Spleen (tissue), 7 donors: ENCODE measurements around the gene ALKBH8.

Experiments
- POLR2A ChIP-seq, 3 donors: fragments of 450-650 bp; IDR thresholded peaks; one replicate each; pipeline ENCODE4 v1.5.1; 2017; ENCODE audit warnings: antibody characterized with exemption in 3 of 3, mild to moderate bottlenecking in 1 of 3
- TF ChIP-seq, protein P1 (sequence below), 11 experiments: fragments of 200-600 bp in 7 of 11; fragments of 450-650 bp in 4 of 11; sonication (generic) in 4 of 11; IDR thresholded peaks in 8 of 11; conservative IDR thresholded peaks in 3 of 11; 1 replicate in 7 of 11; 2 replicates in 4 of 11; pipeline versions ENCODE4 v1.4.0 to v1.8.0; 2016 to 2021; ENCODE audit warnings: antibody characterized with exemption in 11 of 11, inconsistent platforms in 4 of 11, mild to moderate bottlenecking in 1 of 11
- donor health status: DM: no; HTN: no; CAD: no; lungs with moderate emphysema.
- donor health status: DM: no; HTN: no; CAD: no.
- donor health status: DM: no; HTN: no; CAD: no.

- TF ChIP-seq, protein P1, sequence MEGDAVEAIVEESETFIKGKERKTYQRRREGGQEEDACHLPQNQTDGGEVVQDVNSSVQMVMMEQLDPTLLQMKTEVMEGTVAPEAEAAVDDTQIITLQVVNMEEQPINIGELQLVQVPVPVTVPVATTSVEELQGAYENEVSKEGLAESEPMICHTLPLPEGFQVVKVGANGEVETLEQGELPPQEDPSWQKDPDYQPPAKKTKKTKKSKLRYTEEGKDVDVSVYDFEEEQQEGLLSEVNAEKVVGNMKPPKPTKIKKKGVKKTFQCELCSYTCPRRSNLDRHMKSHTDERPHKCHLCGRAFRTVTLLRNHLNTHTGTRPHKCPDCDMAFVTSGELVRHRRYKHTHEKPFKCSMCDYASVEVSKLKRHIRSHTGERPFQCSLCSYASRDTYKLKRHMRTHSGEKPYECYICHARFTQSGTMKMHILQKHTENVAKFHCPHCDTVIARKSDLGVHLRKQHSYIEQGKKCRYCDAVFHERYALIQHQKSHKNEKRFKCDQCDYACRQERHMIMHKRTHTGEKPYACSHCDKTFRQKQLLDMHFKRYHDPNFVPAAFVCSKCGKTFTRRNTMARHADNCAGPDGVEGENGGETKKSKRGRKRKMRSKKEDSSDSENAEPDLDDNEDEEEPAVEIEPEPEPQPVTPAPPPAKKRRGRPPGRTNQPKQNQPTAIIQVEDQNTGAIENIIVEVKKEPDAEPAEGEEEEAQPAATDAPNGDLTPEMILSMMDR (IDR thresholded peaks at IDR 0.05 in 8 of 11, conservative IDR thresholded peaks at IDR 0.05 in 3 of 11), result no peak
- no peak for TF ChIP-seq POLR2A (IDR thresholded peaks at IDR 0.05)
Observed at GRCh38 chr11:107496011-107496410, 69.5 kb downstream of the ALKBH8 start.
